H9 (cell line): ENCODE measurements around the gene TRABD. TPM values are rescaled to one million over a fixed set of nuclear protein-coding genes. Genes with fewer than 3 reads are reported as not detected.

ENCODE experiments used
- DNase-seq: peaks from one replicate; pipeline ENCODE4 v3.0.0-alpha.2; 2017
- H2AFZ ChIP-seq: one replicate; pipeline ENCODE4 v1.6.1; 2013; ENCODE audit warnings: mild to moderate bottlenecking, low read length, control low read depth, moderate library complexity
- H2AK5ac ChIP-seq: 2 replicates; pipeline ENCODE4 v1.6.1; 2013; ENCODE audit warnings: low read length, control low read depth, mixed read lengths; ENCODE audit not compliant: insufficient read length
- H2BK120ac ChIP-seq: one replicate; pipeline ENCODE4 v1.6.1; 2013; ENCODE audit warnings: low read depth, mild to moderate bottlenecking, low read length, control low read depth, inconsistent platforms; ENCODE audit not compliant: poor library complexity, severe bottlenecking
- H2BK12ac ChIP-seq: 2 replicates; pipeline ENCODE4 v1.6.1; 2013; ENCODE audit warnings: low read length, control low read depth, mixed read lengths, low read depth; ENCODE audit not compliant: insufficient read length
- H2BK15ac ChIP-seq: 2 replicates; pipeline ENCODE4 v1.6.1; 2013; ENCODE audit warnings: low read depth, low read length, control low read depth
- H2BK20ac ChIP-seq: one replicate; pipeline ENCODE4 v1.6.1; 2013; ENCODE audit warnings: low read depth, mild to moderate bottlenecking, low read length, control low read depth, inconsistent platforms; ENCODE audit not compliant: poor library complexity, severe bottlenecking
- H2BK5ac ChIP-seq: 2 replicates; pipeline ENCODE4 v1.6.1; 2013; ENCODE audit warnings: low read length, control low read depth, mixed read lengths; ENCODE audit not compliant: insufficient read length
- H3K14ac ChIP-seq: 2 replicates; pipeline ENCODE4 v1.6.1; 2013; ENCODE audit warnings: low read length, control low read depth; ENCODE audit not compliant: insufficient read depth
- H3K18ac ChIP-seq: 2 replicates; pipeline ENCODE4 v1.6.1; 2013; ENCODE audit warnings: low read depth, mild to moderate bottlenecking, mixed read lengths, low read length, control low read depth; ENCODE audit not compliant: insufficient read length
- H3K23ac ChIP-seq: 2 replicates; pipeline ENCODE4 v1.6.1; 2013; ENCODE audit warnings: low read length, control low read depth, mixed read lengths, low read depth; ENCODE audit not compliant: insufficient read length
- H3K23me2 ChIP-seq: 2 replicates; pipeline ENCODE4 v1.6.1; 2013; ENCODE audit warnings: low read depth, mild to moderate bottlenecking, mixed read lengths, low read length, control low read depth; ENCODE audit not compliant: insufficient read length, poor library complexity, severe bottlenecking
- H3K27ac ChIP-seq: 2 replicates; pipeline ENCODE4 v1.5.1; 2013; ENCODE audit warnings: low read length, control low read depth, mixed read lengths, low read depth; ENCODE audit not compliant: insufficient read length
- H3K27me3 ChIP-seq: 2 replicates; pipeline ENCODE4 v1.6.1; 2013; ENCODE audit warnings: low read length, control low read depth, inconsistent platforms; ENCODE audit not compliant: insufficient read depth
- H3K4ac ChIP-seq: 2 replicates; pipeline ENCODE4 v1.6.1; 2013; ENCODE audit warnings: low read depth, mild to moderate bottlenecking, control low read depth, inconsistent platforms, low read length, moderate library complexity
- H3K4me1 ChIP-seq: 2 replicates; pipeline ENCODE4 v1.6.1; 2013; ENCODE audit warnings: low read length, control low read depth, inconsistent platforms; ENCODE audit not compliant: insufficient read depth
- H3K4me2 ChIP-seq: 2 replicates; pipeline ENCODE4 v1.6.1; 2013; ENCODE audit warnings: low read length, control low read depth, mixed read lengths; ENCODE audit not compliant: insufficient read length, insufficient read depth
- H3K56ac ChIP-seq: 2 replicates; pipeline ENCODE4 v1.6.1; 2013; ENCODE audit warnings: low read depth, mild to moderate bottlenecking, mixed read lengths, low read length, control low read depth; ENCODE audit not compliant: insufficient read length
- H3K79me1 ChIP-seq: 2 replicates; pipeline ENCODE4 v1.6.1; 2013; ENCODE audit warnings: low read depth, mild to moderate bottlenecking, moderate library complexity, low read length, control low read depth, inconsistent platforms; ENCODE audit not compliant: insufficient read depth, poor library complexity, severe bottlenecking
- H3K79me2 ChIP-seq: 2 replicates; pipeline ENCODE4 v1.6.1; 2013; ENCODE audit warnings: low read length, control low read depth, inconsistent platforms; ENCODE audit not compliant: insufficient read depth
- H3K9ac ChIP-seq: 2 replicates; pipeline ENCODE4 v1.6.1; 2013; ENCODE audit warnings: low read length, control low read depth, mixed read lengths; ENCODE audit not compliant: insufficient read length; ENCODE audit errors: extremely low read depth
- H3K9me3 ChIP-seq: one replicate; pipeline ENCODE4 v1.6.1; 2013; ENCODE audit warnings: low read depth, low read length, inconsistent platforms; ENCODE audit not compliant: control insufficient read depth
- H3T11ph ChIP-seq: one replicate; pipeline ENCODE4 v1.6.1; 2013; ENCODE audit warnings: mild to moderate bottlenecking, low read length, control low read depth, inconsistent platforms
- H4K20me1 ChIP-seq: one replicate; pipeline ENCODE4 v1.6.1; 2013; ENCODE audit not compliant: control insufficient read depth, insufficient read length, insufficient read depth
- H4K5ac ChIP-seq: 2 replicates; pipeline ENCODE4 v1.6.1; 2013; ENCODE audit warnings: low read depth, mild to moderate bottlenecking, mixed read lengths, low read length, control low read depth; ENCODE audit not compliant: insufficient read length
- H4K8ac ChIP-seq: replicated peaks from 2 replicates; pipeline ENCODE4 v1.6.1; 2013; ENCODE audit warnings: low read length, control low read depth, mixed read lengths, low read depth; ENCODE audit not compliant: insufficient read length
- H4K91ac ChIP-seq: 2 replicates; pipeline ENCODE4 v1.6.1; 2013; ENCODE audit warnings: low read depth, mild to moderate bottlenecking, moderate library complexity, mixed read lengths, low read length, control low read depth; ENCODE audit not compliant: insufficient read length
- H3K27ac Mint-ChIP-seq, 3 experiments: 2 replicates in 2 of 3; 3 replicates in 1 of 3; pipeline ENCODE4 v1.8.0; 2020 to 2021; ENCODE audit warnings: mixed read lengths in 3 of 3, mild to moderate bottlenecking in 1 of 3, moderate library complexity in 1 of 3
- H3K27me3 Mint-ChIP-seq: 2 replicates; pipeline ENCODE4 v1.8.0; 2021; ENCODE audit warnings: low read depth, mild to moderate bottlenecking, moderate library complexity, mixed read lengths
- H3K36me3 Mint-ChIP-seq, 3 experiments: 2 replicates in 2 of 3; 3 replicates in 1 of 3; pipeline ENCODE4 v1.8.0; 2020 to 2021; ENCODE audit warnings: low read depth in 3 of 3, mixed read lengths in 3 of 3; ENCODE audit not compliant: insufficient read depth in 1 of 3
- H3K4me1 Mint-ChIP-seq, 2 experiments: 2 replicates each; pipeline ENCODE4 v1.8.0; 2020; ENCODE audit warnings: mixed read lengths in 2 of 2
- H3K4me3 Mint-ChIP-seq, 2 experiments: 2 replicates in 1 of 2; 3 replicates in 1 of 2; pipeline ENCODE4 v1.8.0; 2020 to 2021; ENCODE audit warnings: mild to moderate bottlenecking in 2 of 2, mixed read lengths in 2 of 2, moderate library complexity in 1 of 2
- H3K9me3 Mint-ChIP-seq, 2 experiments: 2 replicates in 1 of 2; 3 replicates in 1 of 2; pipeline ENCODE4 v1.8.0; 2020; ENCODE audit warnings: mild to moderate bottlenecking in 2 of 2, mixed read lengths in 2 of 2, moderate library complexity in 1 of 2
- WGBS: extraction: QIAGEN DNeasy Blood & Tissue Kit; methylation state at CpG from one replicate; pipeline ENCODE4 v1.1.7; 2013; ENCODE audit warnings: missing lambda C conversion rate, low lambda C conversion rate, mixed read lengths; ENCODE audit not compliant: insufficient read length; ENCODE audit errors: extremely low coverage; 5-methylcytosine and 5-hydroxymethylcytosine counted together
- total RNA-seq: library from RNA; stranded (reverse); gene quantifications from 2 replicates; pipeline ENCODE4 v1.2.1, GENCODE V29; 2021
- TF ChIP-seq, protein P1 (sequence below): fragments of 200-600 bp; sonication (generic); conservative IDR thresholded peaks from 3 replicates; pipeline ENCODE4 v1.8.0; 2021; ENCODE audit warnings: antibody characterized with exemption, mild to moderate bottlenecking

The TRABD gene
- total RNA-seq, 1 experiment from 2014 or later = 47.8 TPM

DNA sequence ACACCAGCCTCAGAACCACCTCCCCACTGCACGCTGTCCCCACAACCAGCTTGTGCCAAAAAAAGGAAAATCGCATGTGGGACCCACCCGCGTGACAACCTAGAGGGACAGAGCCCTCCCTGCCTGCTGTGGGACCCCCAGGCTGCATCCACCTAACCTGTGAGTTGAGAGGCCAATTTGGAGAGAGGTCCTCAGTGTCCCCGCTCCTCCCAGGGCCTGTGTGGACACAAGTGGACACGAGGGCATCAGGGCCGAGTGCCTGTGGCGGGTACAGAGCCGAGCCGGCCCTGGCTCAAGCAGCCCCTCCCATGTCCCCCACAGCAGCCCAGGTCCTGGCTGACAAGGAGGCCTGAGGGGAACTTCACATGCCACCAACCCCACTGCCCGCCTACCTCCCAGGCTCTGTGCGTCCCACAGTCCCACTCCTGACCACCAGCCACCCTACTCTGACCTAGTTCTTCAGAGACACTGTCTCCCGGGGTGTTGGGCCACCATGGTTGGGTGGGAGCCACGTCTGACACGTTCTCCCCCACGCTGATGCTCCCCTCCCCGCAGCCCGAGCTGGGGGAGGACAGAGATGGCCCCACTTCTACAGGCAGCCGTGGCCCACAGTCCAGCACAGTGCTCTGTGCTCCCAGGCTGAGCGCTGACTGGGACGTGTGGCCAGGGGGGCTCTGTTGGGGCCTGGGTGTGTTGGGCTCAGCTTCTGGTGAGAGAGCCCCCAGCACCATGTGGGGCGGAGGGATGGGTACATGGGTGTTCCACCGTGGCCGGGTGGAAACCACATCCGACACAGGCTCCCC lies 34.3 kb downstream of the TRABD start:
- H2BK120ac ChIP-seq = no peak overlapping the region
- no peaks in the 10 kb centered on the region for H3K79me1 ChIP-seq
- no peak overlapping the region for H3K56ac ChIP-seq
- H3K4me1 Mint-ChIP-seq = peaks cover 5 to 9% of the 10 kb centered on the region in 2 experiments
- H3T11ph ChIP-seq = no peak overlapping the region
- H2BK15ac ChIP-seq = no peak overlapping the region
- no peaks in the 10 kb centered on the region for H3K4me1 ChIP-seq
- peaks cover 22 to 81% (median 63%) of the 10 kb centered on the region in 3 experiments for H3K36me3 Mint-ChIP-seq
- no peak overlapping the region for H4K91ac ChIP-seq
- WGBS = no CpG with 5 or more reads among the region's 25 CpGs
- no peaks in the 10 kb centered on the region for H3K23me2 ChIP-seq
- H3K18ac ChIP-seq = no peak overlapping the region
- H3K4ac ChIP-seq = no peak overlapping the region
- no peak overlapping the region for H3K27ac ChIP-seq
- H2AFZ ChIP-seq = no peak overlapping the region
- H2BK20ac ChIP-seq = no peak overlapping the region
- peaks cover 3% of the 10 kb centered on the region for H4K20me1 ChIP-seq
- no peaks in the 10 kb centered on the region for H3K27me3 Mint-ChIP-seq
- H4K5ac ChIP-seq = no peak overlapping the region
- no peak overlapping the region for H4K8ac ChIP-seq
- no peak for DNase-seq
- no peak overlapping the region for H3K4me2 ChIP-seq
- H3K9ac ChIP-seq = no peak overlapping the region
- H2BK12ac ChIP-seq = no peak overlapping the region
- H3K27me3 ChIP-seq = no peaks in the 10 kb centered on the region
- H2AK5ac ChIP-seq = no peak overlapping the region
- no peak overlapping the region for H3K14ac ChIP-seq
- H3K23ac ChIP-seq = no peak overlapping the region
- H3K9me3 Mint-ChIP-seq = no peaks in the 10 kb centered on the region
- no peak overlapping the region for H2BK5ac ChIP-seq
- 0 out of 2 replicates have a peak, but pooled peaks cover under 1% of the 10 kb centered on the region for H3K79me2 ChIP-seq
- no peaks in the 10 kb centered on the region for H3K9me3 ChIP-seq
- TF ChIP-seq, protein P1, sequence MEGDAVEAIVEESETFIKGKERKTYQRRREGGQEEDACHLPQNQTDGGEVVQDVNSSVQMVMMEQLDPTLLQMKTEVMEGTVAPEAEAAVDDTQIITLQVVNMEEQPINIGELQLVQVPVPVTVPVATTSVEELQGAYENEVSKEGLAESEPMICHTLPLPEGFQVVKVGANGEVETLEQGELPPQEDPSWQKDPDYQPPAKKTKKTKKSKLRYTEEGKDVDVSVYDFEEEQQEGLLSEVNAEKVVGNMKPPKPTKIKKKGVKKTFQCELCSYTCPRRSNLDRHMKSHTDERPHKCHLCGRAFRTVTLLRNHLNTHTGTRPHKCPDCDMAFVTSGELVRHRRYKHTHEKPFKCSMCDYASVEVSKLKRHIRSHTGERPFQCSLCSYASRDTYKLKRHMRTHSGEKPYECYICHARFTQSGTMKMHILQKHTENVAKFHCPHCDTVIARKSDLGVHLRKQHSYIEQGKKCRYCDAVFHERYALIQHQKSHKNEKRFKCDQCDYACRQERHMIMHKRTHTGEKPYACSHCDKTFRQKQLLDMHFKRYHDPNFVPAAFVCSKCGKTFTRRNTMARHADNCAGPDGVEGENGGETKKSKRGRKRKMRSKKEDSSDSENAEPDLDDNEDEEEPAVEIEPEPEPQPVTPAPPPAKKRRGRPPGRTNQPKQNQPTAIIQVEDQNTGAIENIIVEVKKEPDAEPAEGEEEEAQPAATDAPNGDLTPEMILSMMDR = no peak
- H3K27ac Mint-ChIP-seq = peak overlapping the region in 1 of 3 experiments; percentile 81; a peak in 2 of 7 replicates
- no peak overlapping the region for H3K4me3 Mint-ChIP-seq
